HG03521 (cell line): Measurements from ENCODE around the gene SLC25A22.

ENCODE experiments used
- ATAC-seq: cut with Tn5 transposase; IDR thresholded peaks from one replicate; pipeline ENCODE4 v1.9.1; 2021; ENCODE audit warnings: mild to moderate bottlenecking, moderate library complexity; ENCODE audit not compliant: unreplicated experiment

Gene SLC25A22

GRCh38 chr11:791658-792534, 6.2 kb downstream of the SLC25A22 start:
- ATAC-seq, result no peak

GRCh38 chr11:790721-791564, 7.1 kb downstream of the SLC25A22 start:
- no peak for ATAC-seq

GRCh38 chr11:789943-790342, 8.1 kb downstream of the SLC25A22 start, which contains the start of gene CEND1:
Gene CEND1, minus strand, starts transcription at chr11:790090. Its CDS starts 1,514 bp downstream, at chr11:788576.
- ATAC-seq, result no peak

- ATAC-seq, result no peak
These were observed 8.8 kb downstream of the SLC25A22 start for GRCh38 chr11:788953-789940.

- ATAC-seq, result no peak
These were observed 10.0 kb downstream of the SLC25A22 start for GRCh38 chr11:788009-788640.

GRCh38 chr11:787084-787675, 10.9 kb downstream of the SLC25A22 start:
- ATAC-seq, result no peak

- no peak for ATAC-seq
These were observed 11.6 kb downstream of the SLC25A22 start for GRCh38 chr11:786235-787083.

- no peak for ATAC-seq
These were observed 14.5 kb downstream of the SLC25A22 start for GRCh38 chr11:783581-784015.

GRCh38 chr11:782264-783174, 15.6 kb downstream of the SLC25A22 start:
- no peak for ATAC-seq

GRCh38 chr11:779955-780532, 18.0 kb downstream of the SLC25A22 start:
- ATAC-seq, result no peak

GRCh38 chr11:778976-779954, 18.8 kb downstream of the SLC25A22 start:
- no peak for ATAC-seq

GRCh38 chr11:777288-778255, 20.5 kb downstream of the SLC25A22 start, which contains the start of gene GATD1:
Gene GATD1, minus strand, starts transcription at chr11:777487. Its CDS starts 25 bp downstream, at chr11:777462.
- peak; percentile 81 for ATAC-seq

GRCh38 chr11:776561-777287, 21.4 kb downstream of the SLC25A22 start:
- peak; percentile 31 for ATAC-seq

GRCh38 chr11:776263-776560, 21.9 kb downstream of the SLC25A22 start:
- no peak for ATAC-seq
